Lower leg skin (tissue), 3 donors: ENCODE results near the gene MYORG.
"Not testable (repeated sequence)": the region's sequence is repeated elsewhere in the genome, so short reads cannot be mapped to it uniquely, and the experiment has no call there.

Experiments used
- CTCF ChIP-seq, 3 donors: fragments of 450-650 bp; IDR thresholded peaks; one replicate each; pipeline ENCODE4 v1.5.1; 2016; ENCODE audit warnings: antibody characterized with exemption in 3 of 3, mild to moderate bottlenecking in 3 of 3, moderate library complexity in 2 of 3
- POLR2A ChIP-seq, 2 donors: fragments of 450-650 bp; IDR thresholded peaks; one replicate each; pipeline ENCODE4 v1.6.1; 2016 to 2017; ENCODE audit warnings: antibody characterized with exemption in 2 of 2, mild to moderate bottlenecking in 1 of 2, moderate library complexity in 1 of 2

GRCh38 chr9:34367751-34368410, 8.8 kb downstream of the MYORG start:
- not testable (repeated sequence) for TF ChIP-seq CTCF, POLR2A (IDR thresholded peaks at IDR 0.05)
